AG04450 (cell line): ENCODE measurements around the gene RAMAC. TPM values are rescaled to one million over a fixed set of nuclear protein-coding genes. Genes with fewer than 3 reads are reported as not detected.

ENCODE experiments used
- CTCF ChIA-PET: fragments of 300-600, 350-600 bp; formaldehyde crosslinking; extraction: SDS; loops from one replicate; lab custom pipeline; 2022; ENCODE audit warnings: antibody characterized with exemption, inconsistent platforms; lab: Charles Lee
- POLR2A ChIA-PET: fragments of 350-600 bp; formaldehyde crosslinking; extraction: SDS; loops from one replicate; lab custom pipeline; 2021; ENCODE audit warnings: antibody characterized with exemption, inconsistent platforms; lab: Yijun Ruan, JAX
- DNase-seq: peaks from one replicate; pipeline ENCODE4 v3.0.0-alpha.2; 2011; ENCODE audit warnings: low read depth, low spot score
- H3K27ac ChIP-seq: one replicate; pipeline ENCODE4 v1.5.1; 2012; ENCODE audit warnings: low read depth, low read length, control low read depth
- H3K27me3 ChIP-seq: one replicate; pipeline ENCODE4 v1.6.0; 2012; ENCODE audit warnings: low read length; ENCODE audit not compliant: control insufficient read depth, insufficient read depth
- H3K4me3 ChIP-seq: 2 replicates; pipeline ENCODE4 v1.5.1; 2011; ENCODE audit warnings: mild to moderate bottlenecking, low read depth, low read length, control low read depth
- H3K9me3 ChIP-seq: 2 replicates; pipeline ENCODE4 v1.5.1; 2012; ENCODE audit warnings: low read length; ENCODE audit not compliant: control insufficient read depth, insufficient read depth
- polyA plus RNA-seq: library from polyadenylated mRNA; depleted of rRNA; stranded (reverse); fragments of >200 nt; gene quantifications from 2 replicates; pipeline ENCODE4 v1.2.3, GENCODE V29; 2011
- TF ChIP-seq, protein P1 (sequence below): IDR thresholded peaks from 2 replicates; pipeline ENCODE4 v1.5.1; 2011; ENCODE audit warnings: low read depth, low read length, control low read depth, inconsistent platforms

The RAMAC gene
- polyA plus RNA-seq, 1 experiment: 37.4 TPM

GRCh38 chr15:82971218-82971984 is 14.6 kb upstream of the RAMAC start:
- no peak for DNase-seq
- Histone ChIP-seq H3K9me3 (no peaks in the 10 kb centered on the region), H3K4me3 (no peak overlapping the region), H3K27ac (no peak overlapping the region), H3K27me3 (no peaks in the 10 kb centered on the region)
- TF ChIP-seq, protein P1, sequence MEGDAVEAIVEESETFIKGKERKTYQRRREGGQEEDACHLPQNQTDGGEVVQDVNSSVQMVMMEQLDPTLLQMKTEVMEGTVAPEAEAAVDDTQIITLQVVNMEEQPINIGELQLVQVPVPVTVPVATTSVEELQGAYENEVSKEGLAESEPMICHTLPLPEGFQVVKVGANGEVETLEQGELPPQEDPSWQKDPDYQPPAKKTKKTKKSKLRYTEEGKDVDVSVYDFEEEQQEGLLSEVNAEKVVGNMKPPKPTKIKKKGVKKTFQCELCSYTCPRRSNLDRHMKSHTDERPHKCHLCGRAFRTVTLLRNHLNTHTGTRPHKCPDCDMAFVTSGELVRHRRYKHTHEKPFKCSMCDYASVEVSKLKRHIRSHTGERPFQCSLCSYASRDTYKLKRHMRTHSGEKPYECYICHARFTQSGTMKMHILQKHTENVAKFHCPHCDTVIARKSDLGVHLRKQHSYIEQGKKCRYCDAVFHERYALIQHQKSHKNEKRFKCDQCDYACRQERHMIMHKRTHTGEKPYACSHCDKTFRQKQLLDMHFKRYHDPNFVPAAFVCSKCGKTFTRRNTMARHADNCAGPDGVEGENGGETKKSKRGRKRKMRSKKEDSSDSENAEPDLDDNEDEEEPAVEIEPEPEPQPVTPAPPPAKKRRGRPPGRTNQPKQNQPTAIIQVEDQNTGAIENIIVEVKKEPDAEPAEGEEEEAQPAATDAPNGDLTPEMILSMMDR: no peak
- CTCF ChIA-PET: interaction anchor here (0.5 kb wide), 1 partner anchor 310 kb away, joined by 3 read pairs; no protein-coding TSS in a partner anchor
- POLR2A ChIA-PET: no interaction called here

GRCh38 chr15:82972990-82973389 is 13.0 kb upstream of the RAMAC start:
- TF ChIP-seq, protein P1: no peak
- Histone ChIP-seq H3K4me3 (no peak overlapping the region), H3K27ac (no peak overlapping the region), H3K27me3 (no peaks in the 10 kb centered on the region), H3K9me3 (no peaks in the 10 kb centered on the region)
- POLR2A ChIA-PET: no interaction called here
- no peak for DNase-seq
- CTCF ChIA-PET: no interaction called here

DNA sequence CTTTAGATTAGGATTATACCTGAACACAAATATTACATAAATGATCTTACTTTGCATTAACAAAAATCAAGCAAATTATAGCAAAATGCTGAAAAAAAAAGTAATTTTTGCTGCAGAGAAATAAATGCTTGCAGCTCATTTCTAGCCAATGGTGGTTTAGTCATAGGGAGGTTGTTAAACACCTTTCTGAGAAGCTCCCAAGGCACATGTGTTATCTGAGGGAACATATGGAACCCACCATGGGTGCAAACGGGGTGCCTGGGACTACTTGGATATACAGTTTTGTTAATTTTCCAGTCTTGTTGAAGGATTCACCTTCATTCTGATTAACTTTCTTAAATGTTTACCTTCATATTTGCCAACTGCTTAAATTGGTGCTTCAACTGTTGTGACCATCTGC is 8.9 kb upstream of the RAMAC start:
- CTCF ChIA-PET: no interaction called here
- POLR2A ChIA-PET: no interaction called here

GRCh38 chr15:82978438-82978837 is 7.6 kb upstream of the RAMAC start:
- Histone ChIP-seq H3K27ac (no peak overlapping the region), H3K9me3 (no peaks in the 10 kb centered on the region), H3K4me3 (no peak overlapping the region), H3K27me3 (no peaks in the 10 kb centered on the region)
- no peak for DNase-seq
- TF ChIP-seq, protein P1: no peak
- POLR2A ChIA-PET: no interaction called here
- CTCF ChIA-PET: no interaction called here

More for the DNA sequence above, 8.9 kb upstream of the RAMAC start:
- DNase-seq: no peak
- TF ChIP-seq, protein P1: no peak
- Histone ChIP-seq H3K27ac (no peak overlapping the region), H3K9me3 (no peaks in the 10 kb centered on the region), H3K27me3 (no peaks in the 10 kb centered on the region), H3K4me3 (no peak overlapping the region)

DNA sequence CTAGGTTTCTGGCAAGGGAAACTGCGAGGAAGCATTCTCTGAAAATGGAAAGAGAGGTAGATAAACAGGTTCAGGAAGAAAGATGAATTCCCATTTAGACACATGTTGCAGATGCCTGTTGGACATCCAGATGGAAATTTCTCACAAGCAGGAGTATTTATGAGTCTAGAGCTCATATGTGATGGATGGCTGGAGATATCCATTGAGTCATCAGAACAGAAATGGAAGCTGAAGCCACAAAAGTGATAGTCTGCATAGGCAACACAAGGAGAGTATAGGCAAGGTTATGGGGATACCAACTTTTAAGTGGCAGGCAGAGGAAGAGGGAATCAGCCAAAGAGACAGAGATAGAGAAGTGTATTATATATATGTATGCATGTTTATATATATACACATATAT is 6.3 kb upstream of the RAMAC start:
- Histone ChIP-seq H3K4me3 (no peak overlapping the region), H3K27ac (no peak overlapping the region), H3K9me3 (no peaks in the 10 kb centered on the region), H3K27me3 (no peaks in the 10 kb centered on the region)
- no peak for DNase-seq
- ChIA-PET POLR2A (no interaction called here), CTCF (no interaction called here)
- TF ChIP-seq, protein P1: no peak
